GM18858 (cell line): ENCODE measurements around the gene CCDC188.

ENCODE experiments used
- ATAC-seq: cut with Tn5 transposase; IDR thresholded peaks from one replicate; pipeline ENCODE4 v1.9.1; 2021; ENCODE audit not compliant: unreplicated experiment

CCDC188 gene

DNA sequence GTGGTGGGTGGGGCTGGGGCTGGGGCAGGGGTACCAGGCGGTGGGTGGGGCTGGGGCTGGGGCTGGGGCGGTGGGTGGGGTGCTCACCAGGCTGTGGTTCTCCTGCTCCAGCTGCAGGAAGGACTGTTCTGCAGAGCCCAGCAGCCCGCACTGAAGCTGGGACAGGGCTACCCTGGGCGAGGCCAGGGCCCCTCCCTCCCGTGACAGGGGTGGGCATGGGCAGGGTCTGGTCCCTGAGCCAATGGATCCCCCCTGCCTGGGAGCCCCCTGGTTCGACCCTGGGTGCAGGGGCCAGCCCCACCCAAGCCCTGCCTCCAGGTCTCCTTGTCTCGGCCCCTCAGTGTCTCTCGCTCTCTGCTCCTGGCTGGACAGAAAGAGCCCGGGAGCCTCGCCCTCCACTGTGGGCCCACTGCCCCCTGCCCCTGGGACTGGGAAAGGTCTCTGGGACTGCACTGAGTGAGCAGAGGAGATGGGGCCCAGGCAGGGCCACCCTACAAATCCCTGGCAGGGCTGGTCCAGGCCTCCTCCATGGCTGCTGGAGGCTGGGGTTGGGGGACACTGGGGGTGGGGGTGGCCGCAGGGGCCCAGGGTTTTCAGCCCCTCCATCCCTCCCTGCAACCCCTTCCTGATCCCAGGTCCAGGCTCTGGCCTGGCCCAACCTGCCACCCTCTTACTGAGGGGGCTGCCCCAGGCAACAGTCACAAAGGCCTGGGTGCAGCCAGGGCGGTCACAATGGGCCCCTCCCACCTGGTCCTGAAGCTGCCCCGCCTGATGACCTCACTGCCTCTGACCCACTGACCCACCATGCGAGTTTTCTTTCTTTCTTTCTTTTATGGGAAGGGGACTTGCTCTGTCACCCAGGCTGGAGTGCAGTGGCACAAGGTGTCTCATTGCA, at the start of gene CCDC188:
TSS of gene CCDC188 (minus strand) at position 675 of the 895 bp plus-strand sequence. CDS start at position 606, 69 bp downstream.
- no peak for ATAC-seq

DNA sequence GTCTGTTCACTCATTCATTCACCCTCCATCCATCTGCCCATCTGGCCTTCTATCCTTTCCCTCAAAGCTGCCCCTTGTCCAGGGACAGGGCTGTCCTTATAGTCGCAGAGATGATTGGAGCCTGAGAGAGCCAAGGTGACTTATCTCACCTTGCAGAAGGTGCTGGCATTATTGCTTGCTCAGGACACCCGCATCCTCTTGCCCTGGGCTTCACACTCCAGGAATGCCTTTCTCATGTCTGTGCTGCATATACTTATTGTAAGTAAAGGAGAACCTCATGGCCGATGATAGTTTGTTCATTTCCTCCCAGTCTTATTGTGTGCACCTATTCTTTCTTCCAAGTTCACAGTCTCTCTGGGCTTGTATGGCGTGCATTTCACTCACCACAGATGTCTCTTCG, 49.1 kb upstream of the CCDC188 start:
- ATAC-seq, result no peak

DNA sequence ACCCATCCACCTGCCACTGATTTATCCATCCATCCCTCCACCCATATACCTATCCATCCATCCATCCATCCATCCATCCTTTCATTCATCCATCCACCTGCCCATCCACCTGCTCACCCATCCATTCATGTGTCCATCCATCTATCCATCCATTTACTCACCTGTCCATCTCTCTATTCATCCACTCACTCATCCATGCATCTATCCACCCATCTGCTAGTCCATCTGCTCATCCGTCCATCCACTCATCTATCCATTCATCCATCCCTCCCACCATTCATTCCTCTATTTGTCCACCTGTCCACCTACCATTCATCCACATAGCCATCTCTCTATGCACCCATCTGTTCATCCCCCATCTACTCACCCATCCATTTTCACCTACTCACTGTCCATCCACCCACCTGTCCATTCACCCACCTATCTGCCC, 48.6 kb upstream of the CCDC188 start:
- no peak for ATAC-seq

DNA sequence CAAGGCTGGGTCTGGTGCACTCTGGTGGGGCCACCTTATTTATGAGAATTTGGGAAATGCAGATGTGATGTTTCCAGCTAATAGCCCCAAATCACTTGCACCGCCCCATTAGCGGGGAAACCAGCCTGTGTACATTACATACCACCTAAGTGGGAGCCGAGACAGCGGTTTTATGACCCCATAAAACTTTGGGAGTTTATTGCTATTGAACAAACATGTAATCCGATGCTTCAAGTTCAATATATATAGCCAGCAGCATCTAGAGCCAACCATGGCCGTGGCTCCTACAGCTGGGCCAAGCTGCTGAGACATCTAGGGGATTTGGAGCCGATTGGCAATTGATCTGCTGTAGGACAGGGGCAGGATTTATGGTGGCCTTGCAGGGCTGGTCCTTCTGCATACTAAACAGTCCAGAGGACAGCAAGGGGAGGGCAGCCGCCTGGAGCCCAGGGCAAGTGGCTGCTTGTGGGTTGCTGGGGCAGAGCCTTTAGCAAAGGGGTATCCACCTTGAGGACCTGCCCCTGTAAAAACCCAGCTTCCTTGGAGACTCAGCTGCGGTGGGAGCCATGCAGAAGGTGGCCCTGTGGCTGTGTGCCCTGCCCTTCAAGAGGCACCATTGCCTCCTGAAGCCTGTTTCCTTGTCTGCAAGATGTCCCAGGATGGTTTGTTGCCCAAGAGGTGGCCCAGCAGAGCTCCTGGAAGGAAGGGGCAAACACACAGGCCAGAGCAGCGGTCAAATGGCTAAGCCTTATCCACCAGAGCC, 47.9 kb upstream of the CCDC188 start:
- ATAC-seq, result no peak

DNA sequence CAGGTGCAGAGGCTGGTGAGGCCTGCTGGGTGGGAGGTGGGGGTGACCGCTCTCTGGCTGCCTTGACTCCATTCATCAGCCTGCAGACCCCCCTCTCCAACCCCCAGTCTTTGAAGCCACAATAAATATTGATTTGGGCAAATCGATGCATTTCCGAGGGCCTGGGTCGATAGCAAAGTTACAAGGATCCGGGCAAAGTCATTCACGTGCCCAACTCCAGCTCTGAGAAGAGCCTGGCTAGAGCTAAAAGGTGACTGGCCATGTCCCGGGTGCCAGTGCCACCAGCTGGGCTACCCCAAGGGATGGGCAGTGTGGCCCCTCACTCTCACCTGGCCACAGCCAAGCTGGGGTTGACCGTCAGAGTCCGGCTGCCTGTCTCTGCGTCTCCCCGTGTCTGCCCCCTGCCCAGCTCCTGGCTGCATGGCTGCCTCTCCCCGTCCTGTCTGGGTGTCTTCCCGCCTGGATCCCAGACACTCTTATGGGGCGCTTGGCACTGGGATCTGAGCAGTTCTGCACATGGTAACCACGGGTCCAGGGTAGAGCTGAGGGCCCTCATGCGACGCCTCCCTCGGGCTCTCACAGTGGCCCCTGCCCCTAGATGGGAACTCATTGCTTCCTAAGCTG, 46.7 kb upstream of the CCDC188 start:
- ATAC-seq, result no peak

DNA sequence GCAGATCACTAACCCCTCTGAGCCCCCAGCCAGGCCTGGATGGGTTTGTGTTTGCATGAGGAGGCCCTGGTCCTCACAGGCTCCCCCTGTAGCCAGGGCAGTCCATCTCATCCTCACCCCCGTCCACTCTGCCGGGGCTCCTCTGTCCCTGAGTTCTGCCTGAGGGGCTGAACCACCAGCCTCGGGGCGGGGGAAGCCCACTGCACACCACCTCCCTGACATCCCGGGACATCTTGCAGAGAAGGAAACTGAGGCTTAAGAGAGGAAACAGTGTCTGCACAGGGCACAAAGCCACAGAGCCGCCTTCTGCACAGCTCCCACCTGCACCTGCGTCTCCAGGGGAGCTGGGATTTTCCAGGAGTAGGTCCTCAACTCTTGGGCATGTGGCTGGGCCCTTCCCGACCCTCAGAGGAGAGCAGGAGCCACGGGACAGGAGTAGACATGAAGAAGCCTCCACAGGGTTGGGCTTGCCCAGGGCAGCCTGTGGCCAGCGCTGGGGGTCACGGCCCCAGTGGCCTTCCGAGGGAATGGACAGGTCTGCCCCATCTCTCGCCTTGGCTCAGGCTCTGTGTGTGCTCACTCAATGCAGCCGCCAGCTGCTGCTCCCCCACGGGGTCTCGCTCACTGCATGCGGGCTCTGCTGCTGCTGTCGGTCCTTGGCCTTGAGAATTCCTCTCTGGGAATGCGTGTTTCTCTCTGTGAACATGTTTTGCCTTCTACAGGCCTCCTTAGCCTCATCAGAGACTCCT, 45.4 kb upstream of the CCDC188 start:
- ATAC-seq, result no peak

DNA sequence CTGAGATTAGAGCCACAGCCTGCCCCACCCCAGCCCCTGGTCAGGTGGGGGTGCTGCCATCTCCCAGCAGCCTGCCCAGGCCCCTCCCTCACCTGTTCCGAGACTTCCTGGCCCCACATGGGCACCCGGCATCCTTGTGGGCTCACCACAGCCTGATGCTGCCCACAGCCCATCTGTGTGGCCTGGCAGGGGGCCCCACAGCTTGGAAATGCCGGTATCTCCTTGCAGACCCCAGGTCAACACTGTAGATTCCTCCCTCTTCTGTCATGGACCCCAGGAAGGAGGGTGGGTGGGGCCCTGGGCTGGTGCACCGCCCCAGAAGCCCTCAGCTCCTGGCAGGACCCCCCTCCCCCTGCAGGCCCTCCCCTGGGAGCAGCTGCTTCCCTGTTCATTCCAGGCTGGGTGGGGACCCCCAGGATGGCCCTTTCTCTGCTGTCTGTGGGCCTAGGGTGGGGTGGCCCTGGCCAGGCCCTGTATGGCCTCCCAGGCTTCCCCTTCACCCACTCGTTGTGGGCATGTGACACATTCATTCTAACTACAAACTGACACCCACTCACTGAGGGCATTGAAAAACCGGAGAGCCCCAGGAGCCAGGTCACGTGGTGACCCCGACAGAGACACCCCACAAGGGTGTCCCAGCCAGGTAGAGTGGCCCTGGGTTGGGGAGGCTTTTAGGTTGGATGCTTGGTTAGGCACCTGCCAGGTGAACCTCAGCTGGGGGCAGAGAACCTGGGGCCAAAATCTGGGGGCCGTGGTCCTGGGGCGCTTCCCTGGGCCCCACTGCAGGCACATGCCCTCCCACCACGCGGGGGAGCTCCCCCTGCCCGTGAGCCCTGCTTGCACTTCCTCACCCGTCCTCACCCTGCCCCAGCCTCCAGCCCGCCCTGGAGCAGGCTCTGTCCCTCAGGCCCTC, 44.1 kb upstream of the CCDC188 start:
- ATAC-seq, result no peak

DNA sequence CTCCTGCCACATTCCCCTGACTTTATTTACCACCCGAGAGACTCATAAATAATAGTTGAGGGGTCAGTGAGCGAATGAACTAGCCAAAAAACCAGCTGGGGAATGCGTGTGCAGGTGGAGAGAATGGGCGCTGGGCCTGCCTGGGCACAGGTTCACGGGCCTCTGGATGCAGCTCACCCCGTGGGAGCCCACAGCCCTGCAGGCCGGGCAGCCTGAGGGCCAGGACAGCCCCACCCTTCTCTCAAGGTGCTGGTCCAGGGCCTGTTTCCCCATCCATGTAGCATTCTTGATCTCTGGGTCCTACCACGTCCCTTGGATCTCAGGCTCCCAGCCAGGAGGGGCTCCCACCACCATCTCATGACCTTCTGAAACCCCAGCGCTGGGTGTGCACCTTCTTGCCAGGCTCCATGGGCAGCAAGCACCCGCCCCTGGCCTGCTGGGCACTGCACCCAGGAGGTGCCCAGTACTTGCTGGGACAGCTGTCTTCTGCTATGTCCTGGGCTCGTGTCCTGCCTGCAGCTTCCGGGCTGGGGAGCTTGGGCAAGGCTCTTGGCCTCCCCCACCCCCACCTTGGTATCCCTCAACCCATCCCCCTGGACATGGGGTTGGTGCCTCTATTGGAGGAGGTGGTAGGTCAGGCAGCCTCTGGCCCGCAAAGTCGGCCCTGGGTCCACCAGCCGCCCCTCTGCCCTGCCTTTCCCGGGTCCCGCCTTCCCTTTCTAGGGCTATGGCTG, 43.1 kb upstream of the CCDC188 start:
- ATAC-seq, result no peak

DNA sequence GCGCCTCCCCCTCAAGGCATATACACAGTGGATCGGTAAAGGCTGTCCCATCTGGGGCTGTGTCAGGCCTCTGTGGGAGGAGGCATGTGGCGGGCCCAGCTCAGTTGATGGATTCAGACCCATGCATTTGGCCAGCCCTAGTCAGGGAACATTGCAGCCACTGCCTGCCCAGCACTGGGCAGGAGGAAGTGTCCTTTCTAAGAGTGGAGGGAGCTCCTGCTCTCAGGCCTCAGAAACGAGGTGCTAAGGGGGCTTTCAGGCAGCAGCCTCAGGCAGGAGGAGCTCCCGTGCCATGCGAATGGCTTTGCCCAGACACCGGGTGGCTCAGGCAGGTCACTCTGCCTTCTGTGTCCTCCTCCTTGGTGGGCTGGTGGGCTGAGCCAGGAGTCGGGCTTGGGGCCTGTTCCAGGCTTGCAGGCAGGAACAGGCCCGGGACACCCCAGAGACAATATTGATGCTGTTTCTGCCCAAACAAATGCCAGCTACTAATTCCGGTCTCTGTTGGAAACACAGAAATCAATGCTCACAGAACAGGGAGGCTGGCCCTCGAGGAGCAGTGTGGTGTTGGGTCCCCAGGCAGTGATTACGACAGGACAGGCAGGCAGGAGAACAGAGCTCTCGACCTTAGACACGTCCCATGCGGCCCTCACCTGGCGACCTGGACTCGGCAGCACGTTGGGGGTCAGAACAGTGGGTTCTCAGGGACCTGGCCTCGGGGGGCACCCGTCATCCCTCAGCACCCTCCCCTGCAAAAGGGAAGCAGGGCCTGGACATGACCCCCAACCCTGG, 42.3 kb upstream of the CCDC188 start:
- ATAC-seq, result no peak

DNA sequence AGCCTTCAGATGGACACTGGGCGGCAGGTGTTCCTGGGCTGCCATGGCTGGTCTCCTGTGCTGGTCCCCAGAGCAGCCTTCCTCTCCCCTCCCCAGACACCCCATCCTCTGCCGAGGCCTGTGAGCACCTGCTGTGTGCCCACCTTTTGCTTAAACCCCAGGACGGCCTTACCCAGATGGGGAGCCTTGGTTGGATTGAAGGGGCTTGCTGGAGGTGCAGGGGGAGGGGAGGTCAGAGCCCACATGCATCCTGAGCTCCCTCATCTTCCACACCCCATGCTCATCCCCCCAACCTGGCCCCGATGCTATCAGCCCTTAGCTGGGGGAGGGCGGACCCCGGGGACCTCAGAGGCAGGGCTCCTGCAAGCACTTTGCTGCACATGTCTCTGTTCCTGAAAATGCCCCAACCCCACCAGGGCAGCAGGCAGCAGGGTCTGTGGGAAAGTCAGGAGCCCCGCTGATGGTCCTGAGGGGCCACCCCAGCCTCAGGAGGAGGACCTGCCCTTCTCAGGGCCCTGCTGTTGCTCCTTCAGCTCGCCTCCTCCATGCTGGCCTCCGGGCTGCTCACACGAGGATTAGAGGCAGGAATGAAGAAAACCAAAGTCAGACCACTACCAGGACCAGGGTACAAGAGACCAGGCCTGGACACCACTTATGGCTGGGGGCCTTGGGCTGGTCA, 41.6 kb upstream of the CCDC188 start:
- ATAC-seq, result no peak

DNA sequence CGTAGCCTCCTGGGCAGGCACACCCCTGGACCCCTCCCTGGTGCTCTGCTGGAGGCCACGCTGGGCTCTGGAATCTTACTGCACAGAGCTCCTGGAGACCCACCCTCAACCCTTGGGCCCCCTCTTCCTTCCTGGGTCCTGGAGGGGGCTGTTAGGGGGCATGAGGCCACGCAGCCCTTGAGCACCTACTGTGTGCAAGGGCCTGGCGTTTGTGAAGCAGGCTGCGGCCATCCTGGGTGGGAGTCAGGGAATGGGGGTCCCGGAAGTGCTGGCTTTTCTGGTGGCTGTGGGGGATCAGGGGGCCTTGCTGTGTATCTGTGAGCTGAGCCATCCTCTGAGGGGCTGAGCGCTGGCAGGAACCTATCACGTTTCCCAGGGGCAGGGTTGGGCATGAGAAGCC, 40.9 kb upstream of the CCDC188 start:
- ATAC-seq, result no peak

DNA sequence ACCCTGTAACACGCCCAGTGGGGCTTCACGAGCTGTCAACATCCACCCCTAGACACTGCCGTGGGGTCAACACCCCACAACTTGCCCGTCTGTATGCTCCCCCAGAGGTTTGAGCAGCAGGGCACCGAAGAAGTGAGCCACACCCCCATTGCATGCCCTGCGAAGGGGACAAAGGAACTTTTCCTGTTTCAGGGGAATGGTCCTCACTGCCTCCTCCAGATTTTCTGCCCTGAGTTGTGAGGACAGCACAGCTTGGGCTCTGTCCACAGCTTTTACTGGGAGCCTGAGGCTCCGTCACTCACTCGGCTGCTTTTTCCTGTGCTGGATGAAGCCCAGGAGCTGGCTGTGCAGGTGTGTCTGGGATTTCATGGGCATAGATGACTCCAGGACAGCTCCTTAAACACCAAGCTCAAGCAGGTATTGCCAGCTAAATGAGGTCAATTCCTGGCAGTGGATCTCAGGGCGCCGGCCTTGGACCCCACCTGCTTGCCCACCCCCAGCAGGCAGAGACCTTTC, 40.2 kb upstream of the CCDC188 start:
- no peak for ATAC-seq

DNA sequence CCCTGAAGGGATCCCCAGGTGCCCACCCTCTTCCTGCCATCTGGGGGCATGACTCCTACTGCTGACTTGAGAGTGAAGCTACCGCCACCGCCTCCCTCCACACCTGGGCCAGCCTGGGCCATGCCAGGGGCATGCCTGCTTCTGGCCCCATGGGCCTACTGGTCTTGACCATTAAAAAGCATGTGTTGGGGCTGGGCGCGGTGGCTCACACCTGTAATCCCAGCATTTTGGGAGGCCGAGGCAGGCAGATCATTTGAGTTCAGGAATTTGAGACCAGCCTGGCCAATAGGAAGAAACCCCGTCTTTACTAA, 37.7 kb upstream of the CCDC188 start:
- ATAC-seq, result no peak

DNA sequence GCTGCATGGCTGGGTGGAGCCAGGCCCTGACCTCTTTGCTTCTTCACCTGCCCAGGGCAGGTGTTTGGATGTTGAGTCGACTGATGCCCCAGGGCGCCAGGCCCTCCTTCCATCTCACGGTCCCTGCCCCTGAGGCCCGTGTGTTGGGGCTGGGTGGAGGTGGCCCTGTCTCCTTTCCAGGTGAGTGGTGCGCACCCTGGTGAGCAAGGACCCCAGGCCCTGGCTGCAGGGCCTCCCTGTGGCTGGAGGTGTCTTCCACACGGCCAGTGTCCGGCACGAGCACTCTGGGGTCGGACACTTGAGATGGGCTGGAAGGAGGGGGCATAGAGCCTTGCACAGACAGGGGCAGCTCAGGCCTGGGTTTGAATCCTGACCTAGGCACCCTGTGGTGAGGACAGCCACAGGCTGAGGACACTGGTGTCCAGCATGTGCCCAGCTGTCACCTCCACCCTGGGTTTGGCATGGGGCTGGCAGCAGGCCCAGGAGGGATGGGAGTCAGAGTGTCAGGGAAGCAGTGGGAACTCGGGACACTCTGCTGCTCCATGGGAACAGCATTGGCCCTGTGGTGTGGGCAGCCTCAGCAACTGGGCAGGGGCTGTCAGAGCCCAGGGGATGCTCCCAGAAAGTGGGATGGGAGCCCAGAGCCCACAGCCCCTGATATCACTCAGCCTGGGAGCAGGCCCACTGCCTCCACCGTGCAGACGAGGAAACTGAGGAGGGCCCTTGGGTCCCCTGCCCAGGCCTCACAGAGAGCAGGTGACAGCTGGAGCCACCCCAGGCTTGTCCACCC, 37.1 kb upstream of the CCDC188 start:
- no peak for ATAC-seq

DNA sequence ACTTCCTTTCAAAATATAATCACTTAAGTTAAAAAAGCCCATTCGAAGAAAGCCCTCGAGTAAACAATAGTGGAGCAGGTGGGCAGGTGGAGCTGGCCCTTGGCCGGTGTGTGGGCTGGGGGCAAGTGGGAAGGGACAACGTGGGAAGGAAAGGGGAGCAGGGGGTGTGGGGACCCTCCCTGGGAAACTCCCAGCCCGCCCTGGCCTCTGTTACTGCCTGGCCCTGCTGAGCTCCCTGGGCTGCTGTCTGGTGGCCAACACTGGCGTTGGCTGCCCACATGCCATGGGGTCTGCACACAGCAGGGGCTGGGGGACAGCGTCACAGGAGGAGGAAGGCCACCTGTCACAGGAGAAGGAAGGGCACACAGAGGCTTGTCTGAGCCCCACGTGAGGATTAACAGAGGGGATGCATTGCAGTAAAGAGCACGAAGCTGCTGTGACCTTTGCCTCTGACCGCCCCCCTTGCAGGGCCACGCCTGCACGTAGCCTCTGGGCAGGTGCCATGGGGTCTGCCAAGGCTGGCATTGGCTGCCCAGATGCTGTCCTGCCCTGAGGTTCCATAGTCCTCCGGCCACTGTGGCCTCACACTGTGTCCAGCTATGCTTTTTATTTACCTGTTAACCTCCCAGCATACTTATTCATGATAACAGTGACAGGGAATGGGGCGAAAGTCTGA, 36.2 kb upstream of the CCDC188 start:
- no peak for ATAC-seq

DNA sequence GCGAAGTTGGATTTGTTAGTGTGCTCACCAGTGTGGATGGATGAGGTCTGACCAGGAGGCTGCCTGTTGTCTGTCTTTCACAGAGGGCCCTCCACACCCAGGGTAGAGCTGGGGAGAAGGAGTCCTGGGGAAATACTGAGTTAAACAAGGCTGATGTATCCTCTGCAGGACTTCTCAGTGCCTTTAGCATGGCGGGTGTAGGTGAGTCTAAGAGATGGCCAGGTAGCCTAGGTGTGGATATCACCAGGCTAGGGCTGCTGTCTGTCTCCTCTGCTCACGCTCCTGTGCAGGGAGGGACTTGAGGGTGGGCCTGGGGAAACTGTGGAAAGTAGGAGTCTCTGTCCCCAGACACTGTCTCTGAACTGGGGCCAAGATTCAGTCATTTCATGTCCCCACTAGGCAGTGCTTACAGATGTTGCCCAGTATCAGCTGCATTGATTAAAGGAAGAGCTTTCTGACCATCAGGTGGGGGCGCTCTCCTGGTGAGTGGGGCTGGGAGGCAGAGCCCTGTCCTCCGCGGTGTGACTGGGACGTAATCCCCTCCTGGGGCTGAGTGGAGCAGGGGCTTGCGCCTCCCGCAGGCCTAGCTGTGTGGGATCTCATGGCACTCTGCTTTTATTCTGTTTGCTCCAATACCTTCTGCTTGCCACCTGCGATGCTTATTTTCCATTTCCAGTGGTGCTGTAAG, 35.5 kb upstream of the CCDC188 start:
- ATAC-seq, result no peak
